Vagina (tissue), 2 donors: ENCODE data around the gene GNPAT. TPM values are rescaled to one million over a fixed set of nuclear protein-coding genes. Genes with fewer than 3 reads are reported as not detected.
A peak's percentile ranks its signal among the peaks of the same experiment; 100 is the strongest.

ENCODE experiments used
- DNase-seq, 2 donors: peaks; one replicate each; pipeline ENCODE4 v3.0.0-alpha.2; 2017; ENCODE audit errors: extremely low spot score in 2 of 2
- H3K27ac ChIP-seq: fragments of 200-600 bp; sonication (generic); one replicate; pipeline ENCODE4 v1.5.1; 2019
- H3K27me3 ChIP-seq: fragments of 200-600 bp; sonication (generic); one replicate; pipeline ENCODE4 v1.5.1; 2019
- H3K36me3 ChIP-seq, 2 donors: fragments of 200-600 bp; sonication (generic); one replicate each; pipeline ENCODE4 v1.5.1; 2017 to 2019
- H3K4me1 ChIP-seq: fragments of 200-600 bp; sonication (generic); one replicate; pipeline ENCODE4 v1.5.1; 2019
- H3K4me3 ChIP-seq, 2 donors: fragments of 200-600 bp; sonication (generic); 1 replicate in 1 of 2; 2 replicates in 1 of 2; pipeline ENCODE4 v1.5.1; 2016 to 2019
- H3K9me3 ChIP-seq: fragments of 200-600 bp; sonication (generic); one replicate; pipeline ENCODE4 v1.5.1; 2019
- POLR2A ChIP-seq, 2 donors: fragments of 450-650 bp; IDR thresholded peaks; one replicate each; pipeline ENCODE4 v1.6.1; 2017; ENCODE audit warnings: antibody characterized with exemption in 2 of 2, mild to moderate bottlenecking in 2 of 2, moderate library complexity in 2 of 2
- POLR2AphosphoS5 ChIP-seq, 2 donors: sonication (generic); formaldehyde crosslinking; IDR thresholded peaks; one replicate each; pipeline ENCODE4 v1.9.0; 2017; ENCODE audit warnings: antibody characterized with exemption in 2 of 2, mild to moderate bottlenecking in 2 of 2, low read depth in 1 of 2; ENCODE audit not compliant: insufficient read depth in 1 of 2
- intact Hi-C: fragments of 100-400 bp; cut with DNase I; formaldehyde crosslinking; loops from one replicate; pipeline ENCODE4 v1.15.1; 2023
- total RNA-seq: library from RNA; depleted of rRNA; stranded (reverse); fragments of >200 nt; gene quantifications from one replicate; pipeline ENCODE4 v1.2.3, GENCODE V29; 2016
- TF ChIP-seq, protein P1 (sequence below), 3 experiments: fragments of 450-650 bp in 2 of 3; fragments of 200-600 bp in 1 of 3; sonication (generic) in 1 of 3; IDR thresholded peaks; one replicate each; pipeline ENCODE4 v1.5.1; 2017 to 2019; ENCODE audit warnings: antibody characterized with exemption in 3 of 3, mild to moderate bottlenecking in 2 of 3, moderate library complexity in 2 of 3

Gene GNPAT
- total RNA-seq, 1 donor from 2014 or later: 28.7 TPM

DNA sequence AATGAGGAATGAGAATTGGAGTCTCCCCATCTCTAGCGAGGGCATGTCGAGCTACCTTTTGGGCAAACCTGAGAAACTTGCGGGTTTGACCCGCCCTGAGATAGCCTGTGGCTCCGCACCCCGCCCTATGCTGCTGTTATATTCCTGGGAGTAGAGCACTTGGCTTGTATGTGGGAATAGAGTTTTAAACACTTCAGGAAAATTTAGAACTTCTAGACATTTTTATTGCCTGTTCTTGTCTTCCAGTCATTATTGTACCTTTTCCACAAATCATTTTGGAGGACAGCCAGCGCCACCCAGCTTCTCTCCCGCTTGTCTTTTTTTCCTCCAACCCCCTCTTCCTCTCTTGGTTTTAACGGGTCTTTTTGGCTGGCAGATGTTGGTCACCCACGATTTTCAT lies 738 bp downstream of the GNPAT start:
- Histone ChIP-seq H3K27ac (peak overlapping the region; percentile 79), H3K4me1 (peaks cover 43% of the 10 kb centered on the region)
- intact Hi-C loops: no loop called here

DNA sequence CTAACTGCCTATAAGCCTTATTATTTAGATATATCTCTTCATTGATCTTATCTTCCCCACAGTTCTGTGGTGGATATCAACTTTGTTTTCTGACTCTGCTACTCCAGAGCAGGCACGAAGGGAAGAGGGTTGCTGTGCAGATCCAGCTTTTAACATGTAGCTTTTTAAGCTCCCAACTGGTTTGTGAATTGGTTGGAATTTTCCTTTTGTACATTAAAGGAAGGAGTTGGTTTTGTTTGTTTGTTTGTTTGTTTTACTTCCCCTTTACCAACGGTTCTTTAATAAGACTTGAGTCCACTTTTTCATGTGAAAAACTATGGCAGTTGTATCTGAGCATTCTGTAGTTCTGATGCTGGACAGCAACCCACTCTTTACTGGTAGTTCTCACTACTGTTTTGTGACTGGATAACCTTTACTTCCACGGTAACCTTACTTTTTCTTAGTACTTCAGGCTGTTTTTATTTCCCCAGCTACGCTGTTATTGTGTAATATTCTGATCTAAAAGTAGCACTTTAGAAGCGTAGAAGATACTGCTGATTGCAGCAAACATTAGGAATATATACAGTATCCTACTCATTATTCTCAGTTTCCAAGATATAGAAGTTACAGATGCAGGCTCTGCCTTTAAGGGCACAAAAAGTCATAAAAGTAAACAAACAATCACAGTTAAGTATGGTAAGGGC lies 1.6 kb downstream of the GNPAT start:
- intact Hi-C loops: no loop called here
- no peaks in the 10 kb centered on the region for H3K9me3 ChIP-seq

More for the DNA sequence above, 738 bp downstream of the GNPAT start:
- Histone ChIP-seq H3K9me3 (no peaks in the 10 kb centered on the region), H3K27me3 (no peaks in the 10 kb centered on the region), H3K4me3 (peak overlapping the region; percentile 71 to 84), H3K36me3 (peaks cover 0 to 21% of the 10 kb centered on the region in 2 donors)
- TF ChIP-seq POLR2A (IDR thresholded peaks at IDR 0.05) (no peak), POLR2AphosphoS5 (IDR thresholded peaks at IDR 0.05; ENCODE audit: insufficient read depth in 1 of 2, low read depth in 1 of 2) (no peak)
- TF ChIP-seq, protein P1, sequence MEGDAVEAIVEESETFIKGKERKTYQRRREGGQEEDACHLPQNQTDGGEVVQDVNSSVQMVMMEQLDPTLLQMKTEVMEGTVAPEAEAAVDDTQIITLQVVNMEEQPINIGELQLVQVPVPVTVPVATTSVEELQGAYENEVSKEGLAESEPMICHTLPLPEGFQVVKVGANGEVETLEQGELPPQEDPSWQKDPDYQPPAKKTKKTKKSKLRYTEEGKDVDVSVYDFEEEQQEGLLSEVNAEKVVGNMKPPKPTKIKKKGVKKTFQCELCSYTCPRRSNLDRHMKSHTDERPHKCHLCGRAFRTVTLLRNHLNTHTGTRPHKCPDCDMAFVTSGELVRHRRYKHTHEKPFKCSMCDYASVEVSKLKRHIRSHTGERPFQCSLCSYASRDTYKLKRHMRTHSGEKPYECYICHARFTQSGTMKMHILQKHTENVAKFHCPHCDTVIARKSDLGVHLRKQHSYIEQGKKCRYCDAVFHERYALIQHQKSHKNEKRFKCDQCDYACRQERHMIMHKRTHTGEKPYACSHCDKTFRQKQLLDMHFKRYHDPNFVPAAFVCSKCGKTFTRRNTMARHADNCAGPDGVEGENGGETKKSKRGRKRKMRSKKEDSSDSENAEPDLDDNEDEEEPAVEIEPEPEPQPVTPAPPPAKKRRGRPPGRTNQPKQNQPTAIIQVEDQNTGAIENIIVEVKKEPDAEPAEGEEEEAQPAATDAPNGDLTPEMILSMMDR (IDR thresholded peaks at IDR 0.05): no peak
- no peak for DNase-seq

DNA sequence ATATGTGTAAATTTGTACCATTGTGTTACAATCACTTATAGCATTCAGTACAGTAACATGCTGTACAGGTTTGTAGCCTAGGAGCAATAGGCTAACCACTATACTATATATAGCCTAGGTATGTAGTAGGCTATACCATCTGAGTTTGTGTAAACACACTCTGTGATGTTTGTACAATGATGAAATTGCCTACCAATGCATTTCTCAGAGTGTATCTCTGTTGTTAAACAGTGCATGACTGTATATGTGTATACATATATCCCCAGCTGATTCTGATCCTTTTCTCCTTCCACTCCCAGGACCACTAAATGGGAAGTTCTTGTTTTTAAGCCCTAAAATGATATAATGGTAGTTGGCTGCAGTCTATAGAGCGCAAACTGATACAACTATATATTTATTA lies 7.8 kb downstream of the GNPAT start:
- H3K4me3 ChIP-seq: no peak overlapping the region
- no peaks in the 10 kb centered on the region for H3K27me3 ChIP-seq
- TF ChIP-seq POLR2A (IDR thresholded peaks at IDR 0.05) (no peak), POLR2AphosphoS5 (IDR thresholded peaks at IDR 0.05; ENCODE audit: insufficient read depth in 1 of 2, low read depth in 1 of 2) (no peak)
- TF ChIP-seq, protein P1 (IDR thresholded peaks at IDR 0.05): no peak
- H3K4me1 ChIP-seq: peaks cover 12% of the 10 kb centered on the region
- no peaks in the 10 kb centered on the region for H3K9me3 ChIP-seq
- intact Hi-C loops: no loop called here
- DNase-seq: no peak
- H3K27ac ChIP-seq: no peak overlapping the region
- peaks cover 0 to 15% of the 10 kb centered on the region in 2 donors for H3K36me3 ChIP-seq

More for the DNA sequence above, 1.6 kb downstream of the GNPAT start:
- no peak for DNase-seq
- Histone ChIP-seq H3K4me1 (peaks cover 43% of the 10 kb centered on the region), H3K36me3 (peaks cover 0 to 12% of the 10 kb centered on the region in 2 donors), H3K27ac (no peak overlapping the region), H3K4me3 (peak overlapping the region; percentile 71 to 84), H3K27me3 (no peaks in the 10 kb centered on the region)
- TF ChIP-seq POLR2AphosphoS5 (IDR thresholded peaks at IDR 0.05; ENCODE audit: insufficient read depth in 1 of 2, low read depth in 1 of 2) (no peak), POLR2A (IDR thresholded peaks at IDR 0.05) (no peak)
- TF ChIP-seq, protein P1 (IDR thresholded peaks at IDR 0.05): no peak

DNA sequence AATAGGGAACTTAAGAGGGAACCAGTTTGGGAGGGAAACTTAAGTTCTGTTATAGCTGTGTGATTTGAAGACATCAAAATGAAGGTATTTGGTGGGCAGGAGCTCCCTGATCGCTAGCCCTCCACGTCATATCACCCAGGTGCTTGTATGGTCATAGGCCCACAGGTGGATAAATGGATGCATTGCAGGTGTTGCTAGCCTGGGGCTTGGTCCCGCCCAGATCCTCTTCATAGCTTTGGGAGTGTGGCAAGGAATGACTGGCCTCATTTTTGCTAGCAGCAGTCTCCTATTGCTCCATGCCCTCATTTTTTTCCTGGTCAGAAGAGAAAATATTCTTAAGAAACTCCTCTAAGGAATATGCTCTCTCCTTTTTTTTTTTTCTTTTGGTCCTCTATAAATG lies 11.3 kb downstream of the GNPAT start:
- intact Hi-C loops: no loop called here
- Histone ChIP-seq H3K27me3 (no peaks in the 10 kb centered on the region), H3K36me3 (peaks cover 3 to 20% of the 10 kb centered on the region in 2 donors), H3K4me3 (no peak overlapping the region), H3K4me1 (no peaks in the 10 kb centered on the region), H3K27ac (no peak overlapping the region), H3K9me3 (no peaks in the 10 kb centered on the region)
- DNase-seq: no peak
- TF ChIP-seq POLR2A (IDR thresholded peaks at IDR 0.05): no peak
- TF ChIP-seq POLR2AphosphoS5 (IDR thresholded peaks at IDR 0.05; ENCODE audit: insufficient read depth in 1 of 2, low read depth in 1 of 2): no peak
- TF ChIP-seq, protein P1 (IDR thresholded peaks at IDR 0.05): no peak

DNA sequence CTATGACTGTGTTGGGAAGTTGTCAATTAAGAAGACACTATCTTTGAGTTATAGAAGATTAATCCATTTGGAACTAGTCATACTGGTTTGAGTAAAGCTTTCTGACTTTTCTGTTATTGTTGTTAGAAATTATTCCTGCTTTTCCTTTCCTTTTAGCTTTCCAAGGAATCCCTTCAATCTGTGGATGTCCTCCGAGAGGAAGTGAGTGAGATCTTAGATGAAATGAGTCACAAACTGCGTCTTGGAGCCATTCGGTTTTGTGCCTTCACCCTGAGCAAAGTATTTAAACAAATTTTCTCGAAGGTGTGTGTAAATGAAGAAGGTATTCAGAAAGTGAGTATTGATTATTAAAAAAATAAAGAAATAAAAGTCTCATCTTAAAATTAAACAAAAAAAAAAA lies 19.3 kb downstream of the GNPAT start:
- H3K27me3 ChIP-seq: no peaks in the 10 kb centered on the region
- peaks cover 3 to 70% of the 10 kb centered on the region in 2 donors for H3K36me3 ChIP-seq
- TF ChIP-seq, protein P1 (IDR thresholded peaks at IDR 0.05): no peak
- TF ChIP-seq POLR2AphosphoS5 (IDR thresholded peaks at IDR 0.05; ENCODE audit: insufficient read depth in 1 of 2, low read depth in 1 of 2): no peak
- TF ChIP-seq POLR2A (IDR thresholded peaks at IDR 0.05): no peak
- no peaks in the 10 kb centered on the region for H3K4me1 ChIP-seq
- DNase-seq: no peak
- no peaks in the 10 kb centered on the region for H3K9me3 ChIP-seq
- intact Hi-C loops: no loop called here
- H3K27ac ChIP-seq: no peak overlapping the region
- H3K4me3 ChIP-seq: no peak overlapping the region
